ENCODE results near the gene ITPK1.

Gene ITPK1

GRCh38 chr14:93089521-93090269 lies 26.0 kb downstream of the ITPK1 start (continued):
- TF ChIP-seq ZNF792 (tag by site-specific recombination; IDR thresholded peaks at IDR 0.05): no peak
- TF ChIP-seq ZNF202 (tag by site-specific recombination; IDR thresholded peaks at IDR 0.05; ENCODE audit: borderline replicate concordance): no peak

- Histone ChIP-seq H3K9me3 (ENCODE audit: control insufficient read depth, insufficient read depth, low read depth, low read length) (no peaks in the 10 kb centered on the region), H3K4me3 (ENCODE audit: low read depth, low read length) (no peak overlapping the region), H3K4me1 (ENCODE audit: control insufficient read depth, insufficient read depth, low read length) (no peaks in the 10 kb centered on the region), H3K27ac (ENCODE audit: extremely low read depth, low read depth, low read length) (no peak overlapping the region), H3K36me3 (ENCODE audit: control insufficient read depth in 2 of 2, insufficient read depth in 1 of 2, low read length in 2 of 2) (no peaks in the 10 kb centered on the region)
- no peak for TF ChIP-seq ZNF426 (tag by site-specific recombination; IDR thresholded peaks at IDR 0.05)
- no peak for TF ChIP-seq ZBTB49 (tag by site-specific recombination; IDR thresholded peaks at IDR 0.05; ENCODE audit: low read depth)
- no peak for TF ChIP-seq BCL11B (tag by site-specific recombination; IDR thresholded peaks at IDR 0.05; ENCODE audit: low read depth)
- no peak for TF ChIP-seq ZSCAN16 (tag by site-specific recombination; IDR thresholded peaks at IDR 0.05)
- TF ChIP-seq KLF9 (tag by site-specific recombination; IDR thresholded peaks at IDR 0.05; ENCODE audit: low read depth): no peak
- TF ChIP-seq GLI2 (tag by site-specific recombination; IDR thresholded peaks at IDR 0.05; ENCODE audit: borderline replicate concordance, low read depth): no peak
- no peak for TF ChIP-seq ZSCAN4 (tag by site-specific recombination; IDR thresholded peaks at IDR 0.05)
- TF ChIP-seq ZSCAN18 (tag by site-specific recombination; IDR thresholded peaks at IDR 0.05): no peak
- no peak for TF ChIP-seq ZBTB1 (tag by site-specific recombination; IDR thresholded peaks at IDR 0.05)
- TF ChIP-seq ZBTB20 (tag by site-specific recombination; IDR thresholded peaks at IDR 0.05): no peak
- TF ChIP-seq KLF10 (tag by site-specific recombination; IDR thresholded peaks at IDR 0.05): no peak
- no peak for TF ChIP-seq SETDB1 (IDR thresholded peaks at IDR 0.05; ENCODE audit: insufficient read length, low read length)
- ChIA-PET POLR2A (no interaction called here), CTCF (no interaction called here)
Measured at GRCh38 chr14:93086441-93087055, 29.2 kb downstream of the ITPK1 start.

- POLR2A ChIA-PET: no interaction called here
- Histone ChIP-seq H3K27ac (ENCODE audit: extremely low read depth, low read depth, low read length) (no peak overlapping the region), H3K9me3 (ENCODE audit: control insufficient read depth, insufficient read depth, low read depth, low read length) (no peaks in the 10 kb centered on the region), H3K36me3 (ENCODE audit: control insufficient read depth in 2 of 2, insufficient read depth in 1 of 2, low read length in 2 of 2) (no peaks in the 10 kb centered on the region), H3K4me3 (ENCODE audit: low read depth, low read length) (no peak overlapping the region), H3K4me1 (ENCODE audit: control insufficient read depth, insufficient read depth, low read length) (no peaks in the 10 kb centered on the region)
- CTCF ChIA-PET: no interaction called here
- TF ChIP-seq KLF17 (tag by site-specific recombination; IDR thresholded peaks at IDR 0.05) (0 out of 2 replicates have a peak, but pooled peaks have one; percentile 28), ZNF530 (tag by site-specific recombination; IDR thresholded peaks at IDR 0.05; ENCODE audit: low read depth) (no peak)
Measured at GRCh38 chr14:93085911-93086310, 29.8 kb downstream of the ITPK1 start.
